ENCODE data around the gene DLEC1.

DNA sequence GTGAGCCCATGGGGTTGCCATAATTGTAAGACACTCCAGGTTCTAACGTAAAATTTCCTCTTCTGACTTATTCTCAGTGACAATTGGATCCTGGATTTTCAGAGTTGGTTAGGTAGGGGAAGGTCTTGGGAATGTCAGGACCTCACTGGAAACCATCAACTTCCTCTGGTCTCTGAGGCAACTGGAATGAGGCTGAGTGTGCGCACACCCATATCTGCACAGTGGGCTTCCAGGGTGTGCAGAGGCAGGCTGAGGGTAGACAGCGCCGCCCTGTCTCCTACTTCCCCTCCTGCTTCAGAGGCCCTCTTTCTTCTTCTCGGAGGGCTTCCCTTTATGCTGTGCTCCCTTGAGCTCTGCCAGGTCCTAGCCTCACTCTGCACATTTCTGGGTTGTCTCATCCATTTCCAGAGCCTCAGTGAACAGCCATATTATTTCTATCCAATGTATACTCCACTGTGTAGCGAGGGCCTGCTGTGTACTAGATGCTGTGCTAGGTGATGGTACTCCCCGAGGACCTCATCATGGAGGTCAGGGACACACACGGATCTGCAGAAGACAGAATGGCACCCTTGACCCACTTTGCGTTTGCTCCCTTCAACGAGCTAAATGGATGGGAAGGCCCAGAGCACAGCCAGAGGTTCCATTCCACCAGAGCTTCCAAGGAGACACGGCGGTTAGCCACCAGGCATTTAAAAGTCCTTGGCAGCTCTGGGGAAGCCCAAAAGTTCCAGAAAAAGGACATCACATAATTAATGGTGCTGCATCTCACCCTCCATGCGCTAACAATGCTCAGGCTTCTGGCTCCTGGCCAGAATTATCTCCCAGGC, 79.6 kb downstream of the DLEC1 start:
- TF ChIP-seq CTCF (IDR thresholded peaks at IDR 0.05) (no peak), POLR2AphosphoS5 (IDR thresholded peaks at IDR 0.05; ENCODE audit: low read depth, low read length) (no peak), SIN3A (IDR thresholded peaks at IDR 0.05; ENCODE audit: borderline replicate concordance, insufficient read depth, low read depth, low read length) (no peak), TCF7L2 (IDR thresholded peaks at IDR 0.05; ENCODE audit: low read depth, low read length) (no peak)
- TF ChIP-seq, protein P1, sequence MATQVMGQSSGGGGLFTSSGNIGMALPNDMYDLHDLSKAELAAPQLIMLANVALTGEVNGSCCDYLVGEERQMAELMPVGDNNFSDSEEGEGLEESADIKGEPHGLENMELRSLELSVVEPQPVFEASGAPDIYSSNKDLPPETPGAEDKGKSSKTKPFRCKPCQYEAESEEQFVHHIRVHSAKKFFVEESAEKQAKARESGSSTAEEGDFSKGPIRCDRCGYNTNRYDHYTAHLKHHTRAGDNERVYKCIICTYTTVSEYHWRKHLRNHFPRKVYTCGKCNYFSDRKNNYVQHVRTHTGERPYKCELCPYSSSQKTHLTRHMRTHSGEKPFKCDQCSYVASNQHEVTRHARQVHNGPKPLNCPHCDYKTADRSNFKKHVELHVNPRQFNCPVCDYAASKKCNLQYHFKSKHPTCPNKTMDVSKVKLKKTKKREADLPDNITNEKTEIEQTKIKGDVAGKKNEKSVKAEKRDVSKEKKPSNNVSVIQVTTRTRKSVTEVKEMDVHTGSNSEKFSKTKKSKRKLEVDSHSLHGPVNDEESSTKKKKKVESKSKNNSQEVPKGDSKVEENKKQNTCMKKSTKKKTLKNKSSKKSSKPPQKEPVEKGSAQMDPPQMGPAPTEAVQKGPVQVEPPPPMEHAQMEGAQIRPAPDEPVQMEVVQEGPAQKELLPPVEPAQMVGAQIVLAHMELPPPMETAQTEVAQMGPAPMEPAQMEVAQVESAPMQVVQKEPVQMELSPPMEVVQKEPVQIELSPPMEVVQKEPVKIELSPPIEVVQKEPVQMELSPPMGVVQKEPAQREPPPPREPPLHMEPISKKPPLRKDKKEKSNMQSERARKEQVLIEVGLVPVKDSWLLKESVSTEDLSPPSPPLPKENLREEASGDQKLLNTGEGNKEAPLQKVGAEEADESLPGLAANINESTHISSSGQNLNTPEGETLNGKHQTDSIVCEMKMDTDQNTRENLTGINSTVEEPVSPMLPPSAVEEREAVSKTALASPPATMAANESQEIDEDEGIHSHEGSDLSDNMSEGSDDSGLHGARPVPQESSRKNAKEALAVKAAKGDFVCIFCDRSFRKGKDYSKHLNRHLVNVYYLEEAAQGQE (IDR thresholded peaks at IDR 0.05; ENCODE audit: insufficient read depth in 1 of 2, low read depth in 2 of 2, low read length in 1 of 2): no peak
